Stimulated activated CD4-positive, alpha-beta T cell treated with anti-CD3 and anti-CD28 coated beads, Interleukin-12 subunit alpha, Interleukin-12 subunit beta, amount 100 ng/mL, for 48 hours (primary cell): ENCODE data around the gene HRCT1.

ENCODE experiments used
- DNase-seq, 3 donors: peaks; one replicate each; pipeline ENCODE4 v3.0.0-alpha.2; 2020; ENCODE audit warnings: low read depth in 2 of 3, low spot score in 1 of 3

Gene HRCT1

GRCh38 chr9:35940458-35941407, 34.7 kb downstream of the HRCT1 start:
- no peak for DNase-seq

GRCh38 chr9:35942286-35942685, 36.3 kb downstream of the HRCT1 start:
- no peak for DNase-seq

- DNase-seq = no peak
Measured at GRCh38 chr9:35944173-35944572, 38.2 kb downstream of the HRCT1 start.

- DNase-seq = no peak
Measured at GRCh38 chr9:35944841-35945240, 38.8 kb downstream of the HRCT1 start.

- peak; percentile 30 to 72 (median 67) for DNase-seq
Measured at GRCh38 chr9:35945341-35946018, 39.5 kb downstream of the HRCT1 start.

GRCh38 chr9:35948451-35948850, 42.4 kb downstream of the HRCT1 start:
- DNase-seq = no peak

GRCh38 chr9:35948901-35949318, 42.9 kb downstream of the HRCT1 start:
- no peak for DNase-seq

- DNase-seq = no peak
Measured at GRCh38 chr9:35951736-35952135, 45.7 kb downstream of the HRCT1 start.

- DNase-seq = no peak
Measured at GRCh38 chr9:35952526-35953191, 46.7 kb downstream of the HRCT1 start.

- DNase-seq = peak; percentile 26 to 45 (median 28)
Measured at GRCh38 chr9:35954942-35955546, 49.0 kb downstream of the HRCT1 start.

- DNase-seq = no peak
Measured at GRCh38 chr9:35956651-35957050, 50.6 kb downstream of the HRCT1 start.
